Prostate gland (tissue), 2 donors: Measurements from ENCODE around the gene MAP3K4.

Source experiments
- POLR2A ChIP-seq: fragments of 450-650 bp; IDR thresholded peaks from one replicate; pipeline ENCODE4 v1.6.1; 2016; ENCODE audit warnings: antibody characterized with exemption, mild to moderate bottlenecking
- POLR2AphosphoS5 ChIP-seq: sonication (generic); formaldehyde crosslinking; IDR thresholded peaks from one replicate; pipeline ENCODE4 v1.6.1; 2017; ENCODE audit warnings: antibody characterized with exemption
- TF ChIP-seq, protein P1 (sequence below), 4 experiments: fragments of 200-600 bp in 2 of 4; fragments of 450-650 bp in 2 of 4; sonication (generic) in 2 of 4; IDR thresholded peaks; 1 replicate in 3 of 4; 2 replicates in 1 of 4; pipeline ENCODE4 v1.5.1; 2016 to 2019; ENCODE audit warnings: antibody characterized with exemption in 4 of 4, mild to moderate bottlenecking in 2 of 4, moderate library complexity in 2 of 4

DNA sequence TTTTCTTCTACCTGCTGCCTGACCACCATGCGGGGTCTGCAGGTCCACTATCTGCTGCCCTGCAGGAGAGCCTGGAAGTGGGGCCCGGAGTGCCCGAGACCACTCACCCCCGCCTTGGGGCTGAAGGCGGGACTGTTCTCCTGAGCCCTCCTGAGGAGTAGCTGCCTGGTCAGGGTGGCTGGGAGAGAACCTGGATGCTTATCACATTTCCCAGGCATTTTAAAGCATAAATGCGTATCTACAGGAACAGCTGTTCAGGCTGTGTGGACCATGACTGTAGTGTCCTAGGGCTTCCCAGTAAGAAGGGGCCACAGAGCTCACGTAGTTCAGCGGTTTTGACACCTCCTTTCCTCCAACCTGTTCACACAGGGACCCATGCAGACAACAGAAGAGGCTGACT, 159.0 kb downstream of the MAP3K4 start:
- no peak for TF ChIP-seq POLR2AphosphoS5
- TF ChIP-seq, protein P1, sequence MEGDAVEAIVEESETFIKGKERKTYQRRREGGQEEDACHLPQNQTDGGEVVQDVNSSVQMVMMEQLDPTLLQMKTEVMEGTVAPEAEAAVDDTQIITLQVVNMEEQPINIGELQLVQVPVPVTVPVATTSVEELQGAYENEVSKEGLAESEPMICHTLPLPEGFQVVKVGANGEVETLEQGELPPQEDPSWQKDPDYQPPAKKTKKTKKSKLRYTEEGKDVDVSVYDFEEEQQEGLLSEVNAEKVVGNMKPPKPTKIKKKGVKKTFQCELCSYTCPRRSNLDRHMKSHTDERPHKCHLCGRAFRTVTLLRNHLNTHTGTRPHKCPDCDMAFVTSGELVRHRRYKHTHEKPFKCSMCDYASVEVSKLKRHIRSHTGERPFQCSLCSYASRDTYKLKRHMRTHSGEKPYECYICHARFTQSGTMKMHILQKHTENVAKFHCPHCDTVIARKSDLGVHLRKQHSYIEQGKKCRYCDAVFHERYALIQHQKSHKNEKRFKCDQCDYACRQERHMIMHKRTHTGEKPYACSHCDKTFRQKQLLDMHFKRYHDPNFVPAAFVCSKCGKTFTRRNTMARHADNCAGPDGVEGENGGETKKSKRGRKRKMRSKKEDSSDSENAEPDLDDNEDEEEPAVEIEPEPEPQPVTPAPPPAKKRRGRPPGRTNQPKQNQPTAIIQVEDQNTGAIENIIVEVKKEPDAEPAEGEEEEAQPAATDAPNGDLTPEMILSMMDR (IDR thresholded peaks at IDR 0.05) = no peak
- TF ChIP-seq POLR2A = no peak
